ENCODE measurements around the gene ZC3H7B. TPM values are rescaled to one million over a fixed set of nuclear protein-coding genes. Genes with fewer than 3 reads are reported as not detected.

Gene ZC3H7B
- total and polyA plus RNA-seq, 2 donors (not counting 3 experiments of a cell fraction or from before 2014, with no cell fraction given) = 66.8 to 95.9 TPM

DNA sequence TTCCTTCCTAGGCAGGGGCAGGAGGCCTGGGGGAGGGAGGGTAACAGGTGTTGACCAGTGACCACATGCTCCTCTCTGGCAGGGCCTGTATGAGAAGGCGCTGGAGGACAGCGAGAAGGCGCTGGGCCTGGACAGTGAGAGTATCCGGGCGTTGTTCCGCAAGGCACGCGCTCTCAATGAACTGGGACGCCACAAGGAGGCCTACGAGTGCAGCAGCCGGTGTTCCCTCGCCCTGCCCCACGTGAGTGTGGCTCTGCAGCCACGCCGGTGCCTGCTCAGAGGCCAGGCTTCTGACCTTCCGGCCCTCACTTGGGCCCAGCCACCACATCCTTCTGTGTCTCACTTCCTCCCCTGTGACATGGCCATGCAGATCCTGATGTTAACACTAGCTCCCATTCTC, 25.8 kb downstream of the ZC3H7B start:
- H3K9me3 ChIP-seq (replicated peaks; ENCODE audit: control insufficient read depth, insufficient read depth, low read length) = no peaks in the 10 kb centered on the region
- H4K20me1 ChIP-seq (replicated peaks; ENCODE audit: control insufficient read depth, extremely low read depth, insufficient read depth, low read length) = no peaks in the 10 kb centered on the region
- H3K27me3 ChIP-seq (ENCODE audit: control insufficient read depth in 2 of 2, insufficient read depth in 2 of 2, low read length in 2 of 2) = no peaks in the 10 kb centered on the region
- no peaks in the 10 kb centered on the region for H3K9me1 ChIP-seq (replicated peaks; ENCODE audit: control insufficient read depth, extremely low read depth, insufficient read depth, low read length)
- no peak overlapping the region for H3K4me2 ChIP-seq (ENCODE audit: insufficient read depth, low read length)
- dilution Hi-C loops (cut with MboI; ENCODE audit: extremely low pct_ligation_motif_present, low sequenced_read_pairs) (no loop called here), intact Hi-C loops (cut with micrococcal nuclease) (no loop called here)
- DNase-seq (ENCODE audit: low read depth, low spot score) = no peak
- no TSS peak for BruUV-seq (replicated peaks)
- peak; percentile 62 for FAIRE-seq
- no peak overlapping the region for H3K4me3 ChIP-seq (replicated peaks in 1 of 3; ENCODE audit: insufficient read depth in 1 of 3, low read depth in 1 of 3, low read length in 3 of 3)
- peaks cover 10% of the 10 kb centered on the region for H3K4me1 ChIP-seq (ENCODE audit: control insufficient read depth, extremely low read depth, insufficient read depth, low read length)
- no peak overlapping the region for H3K27ac ChIP-seq (ENCODE audit: insufficient read depth, low read depth, low read length)
- no peak overlapping the region for H2AFZ ChIP-seq (ENCODE audit: low read depth, low read length)
- no peak overlapping the region for H3K9ac ChIP-seq (replicated peaks; ENCODE audit: extremely low read depth, insufficient read depth, low read length)
- ChIA-PET POLR2A (no interaction called here), CTCF (interaction anchor here (1.0 to 1.6 kb wide), 6 partner anchors 9 to 404 kb away, joined by 3 to 4 read pairs (median 3); partner anchors contain the start of gene ZC3H7B)
- TF ChIP-seq POLR2AphosphoS5 (IDR thresholded peaks at IDR 0.05; ENCODE audit: insufficient read depth, low read depth, low read length) (peak; percentile 28), GATA2 (IDR thresholded peaks at IDR 0.05; ENCODE audit: insufficient read depth, insufficient read length, low read depth, low read length) (no peak), POLR2A (IDR thresholded peaks at IDR 0.05; ENCODE audit: low read depth, low read length) (no peak), JUN (IDR thresholded peaks at IDR 0.05; ENCODE audit: borderline replicate concordance, insufficient read depth, insufficient read length, low read depth) (no peak)
- TF ChIP-seq, protein P1, sequence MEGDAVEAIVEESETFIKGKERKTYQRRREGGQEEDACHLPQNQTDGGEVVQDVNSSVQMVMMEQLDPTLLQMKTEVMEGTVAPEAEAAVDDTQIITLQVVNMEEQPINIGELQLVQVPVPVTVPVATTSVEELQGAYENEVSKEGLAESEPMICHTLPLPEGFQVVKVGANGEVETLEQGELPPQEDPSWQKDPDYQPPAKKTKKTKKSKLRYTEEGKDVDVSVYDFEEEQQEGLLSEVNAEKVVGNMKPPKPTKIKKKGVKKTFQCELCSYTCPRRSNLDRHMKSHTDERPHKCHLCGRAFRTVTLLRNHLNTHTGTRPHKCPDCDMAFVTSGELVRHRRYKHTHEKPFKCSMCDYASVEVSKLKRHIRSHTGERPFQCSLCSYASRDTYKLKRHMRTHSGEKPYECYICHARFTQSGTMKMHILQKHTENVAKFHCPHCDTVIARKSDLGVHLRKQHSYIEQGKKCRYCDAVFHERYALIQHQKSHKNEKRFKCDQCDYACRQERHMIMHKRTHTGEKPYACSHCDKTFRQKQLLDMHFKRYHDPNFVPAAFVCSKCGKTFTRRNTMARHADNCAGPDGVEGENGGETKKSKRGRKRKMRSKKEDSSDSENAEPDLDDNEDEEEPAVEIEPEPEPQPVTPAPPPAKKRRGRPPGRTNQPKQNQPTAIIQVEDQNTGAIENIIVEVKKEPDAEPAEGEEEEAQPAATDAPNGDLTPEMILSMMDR (IDR thresholded peaks at IDR 0.05; ENCODE audit: extremely low read depth in 1 of 2, insufficient read depth in 1 of 2, low read depth in 1 of 2, low read length in 2 of 2) = no peak
- TF ChIP-seq, protein P2, sequence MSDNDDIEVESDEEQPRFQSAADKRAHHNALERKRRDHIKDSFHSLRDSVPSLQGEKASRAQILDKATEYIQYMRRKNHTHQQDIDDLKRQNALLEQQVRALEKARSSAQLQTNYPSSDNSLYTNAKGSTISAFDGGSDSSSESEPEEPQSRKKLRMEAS (IDR thresholded peaks at IDR 0.05; ENCODE audit: insufficient read depth, insufficient read length) = no peak
- H3K79me2 ChIP-seq (ENCODE audit: control insufficient read depth, insufficient read depth, low read length) = peaks cover 10% of the 10 kb centered on the region
- H3K36me3 ChIP-seq (ENCODE audit: control insufficient read depth in 2 of 2, extremely low read depth in 1 of 2, insufficient read depth in 2 of 2, low read length in 2 of 2) = peaks cover 19 to 62% of the 10 kb centered on the region in 2 experiments

All from endothelial cell of umbilical vein (primary cell).